ENCODE measurements around the gene ABCC8. TPM values are rescaled to one million over a fixed set of nuclear protein-coding genes. Genes with fewer than 3 reads are reported as not detected.

The ABCC8 gene
- total and polyA plus RNA-seq, 2 experiments from 2014 or later: 2.0 to 3.4 TPM

- TF ChIP-seq ETS1 (IDR thresholded peaks at IDR 0.05): no peak
- TF ChIP-seq POLR2AphosphoS5 (IDR thresholded peaks at IDR 0.05; ENCODE audit: low read depth): no peak
Measured at GRCh38 chr11:17511571-17511970, 34.9 kb upstream of the ABCC8 start (continued).

- H3K4me1 Mint-ChIP-seq: peaks cover 12% of the 10 kb centered on the region
- DNase-seq (ENCODE audit: low spot score) (no peak), ATAC-seq (no peak)
- H3F3A ChIP-seq (replicated peaks; ENCODE audit: low read depth): no peaks in the 10 kb centered on the region
- H3K9me3 Mint-ChIP-seq: no peaks in the 10 kb centered on the region
- no peaks in the 10 kb centered on the region for H3K4me1 ChIP-seq (ENCODE audit: insufficient read depth)
- H2AFZ ChIP-seq: no peak overlapping the region
- H3K36me3 ChIP-seq (ENCODE audit: insufficient read depth): no peaks in the 10 kb centered on the region
- H3K36me3 Mint-ChIP-seq (ENCODE audit: low read depth): no peaks in the 10 kb centered on the region; the same call in 2 of the 3 replicates
- H3K27me3 Mint-ChIP-seq (ENCODE audit: insufficient read depth, low read depth, poor library complexity): peaks cover 3% of the 10 kb centered on the region
- H3K27me3 ChIP-seq (ENCODE audit: insufficient read depth): no peaks in the 10 kb centered on the region
- no peak overlapping the region for H3K4me3 ChIP-seq
- no peaks in the 10 kb centered on the region for H3K79me2 ChIP-seq (replicated peaks; ENCODE audit: insufficient read depth)
- no peak overlapping the region for H3K4me2 ChIP-seq
- H3K27ac Mint-ChIP-seq: no peak overlapping the region
- no peaks in the 10 kb centered on the region for H3K9me2 ChIP-seq (ENCODE audit: insufficient read depth)
- H3K4me3 Mint-ChIP-seq: no peak overlapping the region
- no peaks in the 10 kb centered on the region for H4K20me1 ChIP-seq (replicated peaks; ENCODE audit: insufficient read depth)
- H3K27ac ChIP-seq (ENCODE audit: low read depth): no peak overlapping the region
- no peak for TF ChIP-seq EZH2phosphoT487 (IDR thresholded peaks at IDR 0.05; ENCODE audit: unreplicated experiment)
Measured at GRCh38 chr11:17510507-17511206, 34.0 kb upstream of the ABCC8 start.

GRCh38 chr11:17508791-17509190 is 32.1 kb upstream of the ABCC8 start:
- Histone ChIP-seq H3K79me2 (replicated peaks; ENCODE audit: insufficient read depth) (no peaks in the 10 kb centered on the region), H3K4me1 (ENCODE audit: insufficient read depth) (no peaks in the 10 kb centered on the region), H3K4me2 (no peak overlapping the region), H3K27me3 (ENCODE audit: insufficient read depth) (no peaks in the 10 kb centered on the region), H3K36me3 (ENCODE audit: insufficient read depth) (no peaks in the 10 kb centered on the region), H2AFZ (no peak overlapping the region), H3K9me2 (ENCODE audit: insufficient read depth) (no peaks in the 10 kb centered on the region), H4K20me1 (replicated peaks; ENCODE audit: insufficient read depth) (no peaks in the 10 kb centered on the region), H3F3A (replicated peaks; ENCODE audit: low read depth) (no peaks in the 10 kb centered on the region), H3K27ac (ENCODE audit: low read depth) (no peak overlapping the region), H3K4me3 (no peak overlapping the region)
- Mint-ChIP-seq H3K4me1 (peaks cover 12% of the 10 kb centered on the region), H3K9me3 (no peaks in the 10 kb centered on the region), H3K27ac (no peak overlapping the region), H3K27me3 (ENCODE audit: insufficient read depth, low read depth, poor library complexity) (peaks cover 7% of the 10 kb centered on the region), H3K4me3 (no peak overlapping the region), H3K36me3 (ENCODE audit: low read depth) (no peaks in the 10 kb centered on the region; the same call in 2 of the 3 replicates)
- DNase-seq (ENCODE audit: low spot score): no peak
- ATAC-seq: no peak
- TF ChIP-seq CTCF (conservative IDR thresholded peaks at IDR 0.05; ENCODE audit: low read depth in 2 of 2) (no peak), NANOG (IDR thresholded peaks at IDR 0.05; ENCODE audit: borderline replicate concordance) (no peak), EZH2 (IDR thresholded peaks at IDR 0.05; ENCODE audit: low read depth, unreplicated experiment) (no peak), EZH2phosphoT487 (IDR thresholded peaks at IDR 0.05; ENCODE audit: unreplicated experiment) (no peak), STAT1 (IDR thresholded peaks at IDR 0.05; ENCODE audit: unreplicated experiment) (no peak), ZNF331 (CRISPR knock-in tag; IDR thresholded peaks at IDR 0.05; ENCODE audit: low read depth) (no peak), ZNF462 (CRISPR knock-in tag; IDR thresholded peaks at IDR 0.05) (no peak), ZNF114 (CRISPR knock-in tag; IDR thresholded peaks at IDR 0.05) (no peak)
